ENCODE data around the gene FAM151A.
A peak's percentile ranks its signal among the peaks of the same experiment; 100 is the strongest.

FAM151A gene

GRCh38 chr1:54623216-54624007 is at the start of gene FAM151A:
FAM151A (minus strand) TSS chr1:54623525; CDS start chr1:54623395, 130 bp downstream.
- no peaks in the 10 kb centered on the region for H3K36me3 Mint-ChIP-seq
- no peaks in the 10 kb centered on the region for H3K9me3 Mint-ChIP-seq
- H3K27ac Mint-ChIP-seq: no peak within 1 kb of the TSS
- ATAC-seq: no peak
- H3K4me1 Mint-ChIP-seq: no peaks in the 10 kb centered on the region
- H3K4me3 Mint-ChIP-seq: no peak within 1 kb of the TSS
- peaks cover 57% of the 10 kb centered on the region for H3K27me3 Mint-ChIP-seq

GRCh38 chr1:54671985-54672608 is 48.8 kb upstream of the FAM151A start:
- no peaks in the 10 kb centered on the region for H3K36me3 Mint-ChIP-seq
- no peaks in the 10 kb centered on the region for H3K27me3 Mint-ChIP-seq
- peaks cover 7% of the 10 kb centered on the region for H3K4me1 Mint-ChIP-seq
- peaks cover 3% of the 10 kb centered on the region for H3K9me3 Mint-ChIP-seq
- no peak overlapping the region for H3K27ac Mint-ChIP-seq
- peak; percentile 43 for ATAC-seq
- no peak overlapping the region for H3K4me3 Mint-ChIP-seq

- peaks cover 7% of the 10 kb centered on the region for H3K4me1 Mint-ChIP-seq
- no peak for ATAC-seq
Measured at GRCh38 chr1:54668567-54668966, 45.2 kb upstream of the FAM151A start.

GRCh38 chr1:54667797-54668196 is 44.5 kb upstream of the FAM151A start:
- no peak overlapping the region for H3K4me3 Mint-ChIP-seq
- no peak for ATAC-seq
- no peak overlapping the region for H3K27ac Mint-ChIP-seq
- peaks cover 22% of the 10 kb centered on the region for H3K27me3 Mint-ChIP-seq
- no peaks in the 10 kb centered on the region for H3K36me3 Mint-ChIP-seq
- H3K4me1 Mint-ChIP-seq: peaks cover 7% of the 10 kb centered on the region
- no peaks in the 10 kb centered on the region for H3K9me3 Mint-ChIP-seq

More at GRCh38 chr1:54668567-54668966, 45.2 kb upstream of the FAM151A start:
- no peak overlapping the region for H3K27ac Mint-ChIP-seq
- H3K27me3 Mint-ChIP-seq: peaks cover 22% of the 10 kb centered on the region
- H3K36me3 Mint-ChIP-seq: no peaks in the 10 kb centered on the region
- no peak overlapping the region for H3K4me3 Mint-ChIP-seq
- H3K9me3 Mint-ChIP-seq: peaks cover 3% of the 10 kb centered on the region

- H3K27me3 Mint-ChIP-seq: peaks cover 22% of the 10 kb centered on the region
- H3K4me3 Mint-ChIP-seq: no peak overlapping the region
- H3K4me1 Mint-ChIP-seq: no peaks in the 10 kb centered on the region
- H3K27ac Mint-ChIP-seq: no peak overlapping the region
- no peak for ATAC-seq
- H3K36me3 Mint-ChIP-seq: no peaks in the 10 kb centered on the region
- H3K9me3 Mint-ChIP-seq: no peaks in the 10 kb centered on the region
Measured at GRCh38 chr1:54666333-54666732, 43.0 kb upstream of the FAM151A start.

- Mint-ChIP-seq H3K4me1 (no peaks in the 10 kb centered on the region), H3K9me3 (no peaks in the 10 kb centered on the region), H3K27ac (no peak overlapping the region), H3K27me3 (peaks cover 22% of the 10 kb centered on the region), H3K4me3 (no peak overlapping the region), H3K36me3 (no peaks in the 10 kb centered on the region)
- no peak for ATAC-seq
Measured at GRCh38 chr1:54665852-54666251, 42.5 kb upstream of the FAM151A start.

GRCh38 chr1:54664364-54664763 is 41.0 kb upstream of the FAM151A start:
- H3K27ac Mint-ChIP-seq: no peak overlapping the region
- H3K9me3 Mint-ChIP-seq: no peaks in the 10 kb centered on the region
- H3K4me1 Mint-ChIP-seq: no peaks in the 10 kb centered on the region
- no peak for ATAC-seq
- H3K27me3 Mint-ChIP-seq: peaks cover 22% of the 10 kb centered on the region
- no peak overlapping the region for H3K4me3 Mint-ChIP-seq
- H3K36me3 Mint-ChIP-seq: no peaks in the 10 kb centered on the region

- Mint-ChIP-seq H3K27ac (no peak overlapping the region), H3K4me3 (no peak overlapping the region), H3K27me3 (peaks cover 22% of the 10 kb centered on the region), H3K36me3 (no peaks in the 10 kb centered on the region), H3K9me3 (no peaks in the 10 kb centered on the region), H3K4me1 (no peaks in the 10 kb centered on the region)
- ATAC-seq: no peak
Measured at GRCh38 chr1:54663725-54664124, 40.4 kb upstream of the FAM151A start.

GRCh38 chr1:54658164-54658913 is 35.0 kb upstream of the FAM151A start:
- H3K4me3 Mint-ChIP-seq: no peak overlapping the region
- H3K9me3 Mint-ChIP-seq: peaks cover 8% of the 10 kb centered on the region
- no peaks in the 10 kb centered on the region for H3K36me3 Mint-ChIP-seq
- H3K27ac Mint-ChIP-seq: no peak overlapping the region
- H3K4me1 Mint-ChIP-seq: no peaks in the 10 kb centered on the region
- H3K27me3 Mint-ChIP-seq: no peaks in the 10 kb centered on the region
- no peak for ATAC-seq

GRCh38 chr1:54653036-54653435 is 29.7 kb upstream of the FAM151A start:
- Mint-ChIP-seq H3K27me3 (peaks cover 39% of the 10 kb centered on the region), H3K9me3 (peaks cover 3% of the 10 kb centered on the region), H3K4me1 (no peaks in the 10 kb centered on the region), H3K4me3 (no peak overlapping the region), H3K27ac (no peak overlapping the region), H3K36me3 (no peaks in the 10 kb centered on the region)
- ATAC-seq: no peak

- H3K27ac Mint-ChIP-seq: no peak overlapping the region
- H3K4me1 Mint-ChIP-seq: no peaks in the 10 kb centered on the region
- H3K4me3 Mint-ChIP-seq: no peak overlapping the region
- no peaks in the 10 kb centered on the region for H3K36me3 Mint-ChIP-seq
- no peak for ATAC-seq
- H3K9me3 Mint-ChIP-seq: no peaks in the 10 kb centered on the region
- peaks cover 39% of the 10 kb centered on the region for H3K27me3 Mint-ChIP-seq
Measured at GRCh38 chr1:54652168-54652567, 28.8 kb upstream of the FAM151A start.

GRCh38 chr1:54651608-54652007 is 28.3 kb upstream of the FAM151A start:
- peaks cover 39% of the 10 kb centered on the region for H3K27me3 Mint-ChIP-seq
- no peak for ATAC-seq
- H3K4me1 Mint-ChIP-seq: no peaks in the 10 kb centered on the region
- H3K36me3 Mint-ChIP-seq: no peaks in the 10 kb centered on the region
- H3K4me3 Mint-ChIP-seq: no peak overlapping the region
- no peak overlapping the region for H3K27ac Mint-ChIP-seq
- H3K9me3 Mint-ChIP-seq: no peaks in the 10 kb centered on the region

- no peaks in the 10 kb centered on the region for H3K9me3 Mint-ChIP-seq
- no peak for ATAC-seq
- no peak overlapping the region for H3K4me3 Mint-ChIP-seq
- H3K27ac Mint-ChIP-seq: no peak overlapping the region
- no peaks in the 10 kb centered on the region for H3K4me1 Mint-ChIP-seq
- H3K36me3 Mint-ChIP-seq: no peaks in the 10 kb centered on the region
- peaks cover 39% of the 10 kb centered on the region for H3K27me3 Mint-ChIP-seq
Measured at GRCh38 chr1:54650417-54650816, 27.1 kb upstream of the FAM151A start.

GRCh38 chr1:54649921-54650320 is 26.6 kb upstream of the FAM151A start:
- H3K9me3 Mint-ChIP-seq: no peaks in the 10 kb centered on the region
- H3K27me3 Mint-ChIP-seq: peaks cover 39% of the 10 kb centered on the region
- no peak for ATAC-seq
- H3K36me3 Mint-ChIP-seq: no peaks in the 10 kb centered on the region
- H3K27ac Mint-ChIP-seq: no peak overlapping the region
- H3K4me1 Mint-ChIP-seq: no peaks in the 10 kb centered on the region
- no peak overlapping the region for H3K4me3 Mint-ChIP-seq

- Mint-ChIP-seq H3K4me1 (no peaks in the 10 kb centered on the region), H3K9me3 (peaks cover under 1% of the 10 kb centered on the region), H3K36me3 (no peaks in the 10 kb centered on the region), H3K27me3 (peaks cover 39% of the 10 kb centered on the region), H3K27ac (no peak overlapping the region), H3K4me3 (no peak overlapping the region)
- no peak for ATAC-seq
Measured at GRCh38 chr1:54649130-54649898, 26.0 kb upstream of the FAM151A start.
